ENCODE measurements around the gene SNX21. TPM values are rescaled to one million over a fixed set of nuclear protein-coding genes. Genes with fewer than 3 reads are reported as not detected.

Gene SNX21
- total and polyA plus RNA-seq, 9 of the 15 experiments (the other 6 are each of a cell fraction or from before 2014, with no cell fraction given), result 0.10 to 1.2 (median 0.42) TPM

DNA sequence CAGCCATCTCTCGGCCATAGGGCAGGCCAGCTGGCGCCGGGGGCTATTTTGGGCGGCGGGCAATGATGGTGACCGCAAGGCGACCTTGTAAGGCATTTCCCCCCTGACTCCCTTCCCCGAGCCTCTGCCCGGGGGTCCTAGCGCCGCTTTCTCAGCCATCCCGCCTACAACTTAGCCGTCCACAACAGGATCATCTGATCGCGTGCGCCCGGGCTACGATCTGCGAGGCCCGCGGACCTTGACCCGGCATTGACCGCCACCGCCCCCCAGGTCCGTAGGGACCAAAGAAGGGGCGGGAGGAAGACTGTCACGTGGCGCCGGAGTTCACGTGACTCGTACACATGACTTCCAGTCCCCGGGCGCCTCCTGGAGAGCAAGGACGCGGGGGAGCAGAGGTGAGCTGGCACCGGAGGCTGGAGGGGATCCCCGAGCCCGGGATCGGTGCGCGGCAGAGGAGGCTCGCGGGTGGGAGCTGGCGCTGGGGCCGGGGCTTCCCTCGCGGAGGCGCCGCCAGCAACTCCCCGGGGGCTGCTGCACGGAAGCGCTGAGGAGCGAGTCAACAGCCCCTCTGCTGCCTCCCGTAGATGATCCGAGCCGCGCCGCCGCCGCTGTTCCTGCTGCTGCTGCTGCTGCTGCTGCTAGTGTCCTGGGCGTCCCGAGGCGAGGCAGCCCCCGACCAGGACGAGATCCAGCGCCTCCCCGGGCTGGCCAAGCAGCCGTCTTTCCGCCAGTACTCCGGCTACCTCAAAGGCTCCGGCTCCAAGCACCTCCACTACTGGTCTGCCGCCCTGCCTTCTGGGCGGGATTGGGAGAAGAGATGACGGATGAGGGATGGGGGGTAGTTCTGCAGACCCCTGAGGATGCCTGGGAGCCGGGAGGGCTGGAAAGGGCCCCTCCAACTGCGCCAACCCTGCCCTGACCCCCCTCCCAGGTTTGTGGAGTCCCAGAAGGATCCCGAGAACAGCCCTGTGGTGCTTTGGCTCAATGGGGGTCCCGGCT lies 57.7 kb downstream of the SNX21 start, which contains the start of the genes CTSA and NEURL2 (continued):
- TF ChIP-seq EP300 (IDR thresholded peaks at IDR 0.05; ENCODE audit: low read length), result peak; percentile 42; the same call in 1 of the 2 replicates
- peak; percentile 4; the same call in 1 of the 2 replicates for TF ChIP-seq CHD2 (IDR thresholded peaks at IDR 0.05; ENCODE audit: low read depth, low read length)
- TF ChIP-seq ADNP (tag; IDR thresholded peaks at IDR 0.05), result no peak
- TF ChIP-seq ARID1B (IDR thresholded peaks at IDR 0.05), result peak; percentile 51
- TF ChIP-seq, protein P1, sequence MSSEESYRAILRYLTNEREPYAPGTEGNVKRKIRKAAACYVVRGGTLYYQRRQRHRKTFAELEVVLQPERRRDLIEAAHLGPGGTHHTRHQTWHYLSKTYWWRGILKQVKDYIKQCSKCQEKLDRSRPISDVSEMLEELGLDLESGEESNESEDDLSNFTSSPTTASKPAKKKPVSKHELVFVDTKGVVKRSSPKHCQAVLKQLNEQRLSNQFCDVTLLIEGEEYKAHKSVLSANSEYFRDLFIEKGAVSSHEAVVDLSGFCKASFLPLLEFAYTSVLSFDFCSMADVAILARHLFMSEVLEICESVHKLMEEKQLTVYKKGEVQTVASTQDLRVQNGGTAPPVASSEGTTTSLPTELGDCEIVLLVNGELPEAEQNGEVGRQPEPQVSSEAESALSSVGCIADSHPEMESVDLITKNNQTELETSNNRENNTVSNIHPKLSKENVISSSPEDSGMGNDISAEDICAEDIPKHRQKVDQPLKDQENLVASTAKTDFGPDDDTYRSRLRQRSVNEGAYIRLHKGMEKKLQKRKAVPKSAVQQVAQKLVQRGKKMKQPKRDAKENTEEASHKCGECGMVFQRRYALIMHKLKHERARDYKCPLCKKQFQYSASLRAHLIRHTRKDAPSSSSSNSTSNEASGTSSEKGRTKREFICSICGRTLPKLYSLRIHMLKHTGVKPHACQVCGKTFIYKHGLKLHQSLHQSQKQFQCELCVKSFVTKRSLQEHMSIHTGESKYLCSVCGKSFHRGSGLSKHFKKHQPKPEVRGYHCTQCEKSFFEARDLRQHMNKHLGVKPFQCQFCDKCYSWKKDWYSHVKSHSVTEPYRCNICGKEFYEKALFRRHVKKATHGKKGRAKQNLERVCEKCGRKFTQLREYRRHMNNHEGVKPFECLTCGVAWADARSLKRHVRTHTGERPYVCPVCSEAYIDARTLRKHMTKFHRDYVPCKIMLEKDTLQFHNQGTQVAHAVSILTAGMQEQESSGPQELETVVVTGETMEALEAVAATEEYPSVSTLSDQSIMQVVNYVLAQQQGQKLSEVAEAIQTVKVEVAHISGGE (CRISPR knock-in tag; IDR thresholded peaks at IDR 0.05), result no peak
- TF ChIP-seq RREB1 (CRISPR knock-in tag; IDR thresholded peaks at IDR 0.05), result no peak
- TF ChIP-seq SMAD3 (CRISPR knock-in tag; conservative IDR thresholded peaks at IDR 0.05), result no peak
- TF ChIP-seq TEAD1 (CRISPR knock-in tag; IDR thresholded peaks at IDR 0.05), result peak in 1 of 2 experiments; percentile 69; a peak in 2 of 4 replicates
- TF ChIP-seq SP1 (CRISPR knock-in tag; IDR thresholded peaks at IDR 0.05), result peak; percentile 91
- TF ChIP-seq NCOA1 (IDR thresholded peaks at IDR 0.05; ENCODE audit: low read depth), result no peak
- no peak for TF ChIP-seq ZSCAN32 (CRISPR knock-in tag; IDR thresholded peaks at IDR 0.05)
- TF ChIP-seq HIVEP1 (CRISPR knock-in tag; IDR thresholded peaks at IDR 0.05), result no peak
- TF ChIP-seq CTBP1 (IDR thresholded peaks at IDR 0.05; ENCODE audit: borderline replicate concordance), result 0 out of 2 replicates have a peak, but pooled peaks have one; percentile 52
- TF ChIP-seq, protein P2, sequence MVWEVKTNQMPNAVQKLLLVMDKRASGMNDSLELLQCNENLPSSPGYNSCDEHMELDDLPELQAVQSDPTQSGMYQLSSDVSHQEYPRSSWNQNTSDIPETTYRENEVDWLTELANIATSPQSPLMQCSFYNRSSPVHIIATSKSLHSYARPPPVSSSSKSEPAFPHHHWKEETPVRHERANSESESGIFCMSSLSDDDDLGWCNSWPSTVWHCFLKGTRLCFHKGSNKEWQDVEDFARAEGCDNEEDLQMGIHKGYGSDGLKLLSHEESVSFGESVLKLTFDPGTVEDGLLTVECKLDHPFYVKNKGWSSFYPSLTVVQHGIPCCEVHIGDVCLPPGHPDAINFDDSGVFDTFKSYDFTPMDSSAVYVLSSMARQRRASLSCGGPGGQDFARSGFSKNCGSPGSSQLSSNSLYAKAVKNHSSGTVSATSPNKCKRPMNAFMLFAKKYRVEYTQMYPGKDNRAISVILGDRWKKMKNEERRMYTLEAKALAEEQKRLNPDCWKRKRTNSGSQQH (CRISPR knock-in tag; IDR thresholded peaks at IDR 0.05), result no peak
